ENCODE results near the gene PRSS8. TPM values are rescaled to one million over a fixed set of nuclear protein-coding genes. Genes with fewer than 3 reads are reported as not detected.

PRSS8 gene
- total RNA-seq, 1 donor from 2014 or later, result not detected

- Mint-ChIP-seq H3K4me1 (ENCODE audit: low read depth) (peaks cover 22% of the 10 kb centered on the region), H3K27ac (ENCODE audit: unreplicated experiment) (no peak overlapping the region), H3K4me3 (ENCODE audit: unreplicated experiment) (no peak overlapping the region), H3K9me3 (ENCODE audit: low read depth) (no peaks in the 10 kb centered on the region), H3K36me3 (ENCODE audit: low read depth) (peaks cover 6% of the 10 kb centered on the region), H3K27me3 (ENCODE audit: low read depth) (no peaks in the 10 kb centered on the region)
- no peak for DNase-seq (ENCODE audit: low spot score)
- no peak for TF ChIP-seq CTCF (IDR thresholded peaks at IDR 0.05)
Observed at GRCh38 chr16:31089199-31089598, 46.3 kb downstream of the PRSS8 start.

GRCh38 chr16:31088459-31089183 lies 46.9 kb downstream of the PRSS8 start, which contains the start of gene PRSS53:
Gene PRSS53, minus strand, starts transcription at chr16:31088943. Its CDS starts 134 bp downstream, at chr16:31088809.
- no peaks in the 10 kb centered on the region for H3K9me3 Mint-ChIP-seq (ENCODE audit: low read depth)
- DNase-seq (ENCODE audit: low spot score), result no peak
- no peak for TF ChIP-seq CTCF (IDR thresholded peaks at IDR 0.05)
- H3K27me3 Mint-ChIP-seq (ENCODE audit: low read depth), result no peaks in the 10 kb centered on the region
- H3K4me1 Mint-ChIP-seq (ENCODE audit: low read depth), result peaks cover 17% of the 10 kb centered on the region
- H3K4me3 Mint-ChIP-seq (ENCODE audit: unreplicated experiment), result no peak within 1 kb of the TSS
- peaks cover 6% of the 10 kb centered on the region for H3K36me3 Mint-ChIP-seq (ENCODE audit: low read depth)
- no peak within 1 kb of the TSS for H3K27ac Mint-ChIP-seq (ENCODE audit: unreplicated experiment)

- Mint-ChIP-seq H3K4me1 (ENCODE audit: low read depth) (peaks cover 12% of the 10 kb centered on the region), H3K4me3 (ENCODE audit: unreplicated experiment) (no peak overlapping the region), H3K36me3 (ENCODE audit: low read depth) (peaks cover 6% of the 10 kb centered on the region), H3K27ac (ENCODE audit: unreplicated experiment) (no peak overlapping the region), H3K27me3 (ENCODE audit: low read depth) (no peaks in the 10 kb centered on the region), H3K9me3 (ENCODE audit: low read depth) (no peaks in the 10 kb centered on the region)
- TF ChIP-seq CTCF (IDR thresholded peaks at IDR 0.05), result no peak
- DNase-seq (ENCODE audit: low spot score), result no peak
Observed at GRCh38 chr16:31087971-31088370, 47.6 kb downstream of the PRSS8 start.

- no peak for TF ChIP-seq CTCF (IDR thresholded peaks at IDR 0.05)
Observed at GRCh38 chr16:31087481-31087880, 48.0 kb downstream of the PRSS8 start.

GRCh38 chr16:31086629-31086906 lies 49.0 kb downstream of the PRSS8 start:
- no peak for TF ChIP-seq CTCF (IDR thresholded peaks at IDR 0.05)
- Mint-ChIP-seq H3K9me3 (ENCODE audit: low read depth) (no peaks in the 10 kb centered on the region), H3K27me3 (ENCODE audit: low read depth) (no peaks in the 10 kb centered on the region), H3K4me3 (ENCODE audit: unreplicated experiment) (no peak overlapping the region), H3K36me3 (ENCODE audit: low read depth) (peaks cover 6% of the 10 kb centered on the region), H3K27ac (ENCODE audit: unreplicated experiment) (no peak overlapping the region), H3K4me1 (ENCODE audit: low read depth) (peaks cover 8% of the 10 kb centered on the region)
- DNase-seq (ENCODE audit: low spot score), result no peak

More at GRCh38 chr16:31087481-31087880, 48.0 kb downstream of the PRSS8 start:
- no peak for DNase-seq (ENCODE audit: low spot score)
- H3K36me3 Mint-ChIP-seq (ENCODE audit: low read depth), result peaks cover 6% of the 10 kb centered on the region
- no peak overlapping the region for H3K4me3 Mint-ChIP-seq (ENCODE audit: unreplicated experiment)
- H3K27me3 Mint-ChIP-seq (ENCODE audit: low read depth), result no peaks in the 10 kb centered on the region
- H3K9me3 Mint-ChIP-seq (ENCODE audit: low read depth), result no peaks in the 10 kb centered on the region
- no peak overlapping the region for H3K27ac Mint-ChIP-seq (ENCODE audit: unreplicated experiment)
- H3K4me1 Mint-ChIP-seq (ENCODE audit: low read depth), result peaks cover 7% of the 10 kb centered on the region
